Smooth muscle cell of the coronary artery (primary cell): ENCODE measurements around the gene DOCK4. TPM values are rescaled to one million over a fixed set of nuclear protein-coding genes. Genes with fewer than 3 reads are reported as not detected.

Source experiments
- total RNA-seq: library from RNA; depleted of rRNA; stranded (reverse); fragments of >200 nt; gene quantifications from 2 replicates; pipeline ENCODE4 v1.2.3, GENCODE V29; 2014; ENCODE audit warnings: low replicate concordance

The DOCK4 gene, protein sequence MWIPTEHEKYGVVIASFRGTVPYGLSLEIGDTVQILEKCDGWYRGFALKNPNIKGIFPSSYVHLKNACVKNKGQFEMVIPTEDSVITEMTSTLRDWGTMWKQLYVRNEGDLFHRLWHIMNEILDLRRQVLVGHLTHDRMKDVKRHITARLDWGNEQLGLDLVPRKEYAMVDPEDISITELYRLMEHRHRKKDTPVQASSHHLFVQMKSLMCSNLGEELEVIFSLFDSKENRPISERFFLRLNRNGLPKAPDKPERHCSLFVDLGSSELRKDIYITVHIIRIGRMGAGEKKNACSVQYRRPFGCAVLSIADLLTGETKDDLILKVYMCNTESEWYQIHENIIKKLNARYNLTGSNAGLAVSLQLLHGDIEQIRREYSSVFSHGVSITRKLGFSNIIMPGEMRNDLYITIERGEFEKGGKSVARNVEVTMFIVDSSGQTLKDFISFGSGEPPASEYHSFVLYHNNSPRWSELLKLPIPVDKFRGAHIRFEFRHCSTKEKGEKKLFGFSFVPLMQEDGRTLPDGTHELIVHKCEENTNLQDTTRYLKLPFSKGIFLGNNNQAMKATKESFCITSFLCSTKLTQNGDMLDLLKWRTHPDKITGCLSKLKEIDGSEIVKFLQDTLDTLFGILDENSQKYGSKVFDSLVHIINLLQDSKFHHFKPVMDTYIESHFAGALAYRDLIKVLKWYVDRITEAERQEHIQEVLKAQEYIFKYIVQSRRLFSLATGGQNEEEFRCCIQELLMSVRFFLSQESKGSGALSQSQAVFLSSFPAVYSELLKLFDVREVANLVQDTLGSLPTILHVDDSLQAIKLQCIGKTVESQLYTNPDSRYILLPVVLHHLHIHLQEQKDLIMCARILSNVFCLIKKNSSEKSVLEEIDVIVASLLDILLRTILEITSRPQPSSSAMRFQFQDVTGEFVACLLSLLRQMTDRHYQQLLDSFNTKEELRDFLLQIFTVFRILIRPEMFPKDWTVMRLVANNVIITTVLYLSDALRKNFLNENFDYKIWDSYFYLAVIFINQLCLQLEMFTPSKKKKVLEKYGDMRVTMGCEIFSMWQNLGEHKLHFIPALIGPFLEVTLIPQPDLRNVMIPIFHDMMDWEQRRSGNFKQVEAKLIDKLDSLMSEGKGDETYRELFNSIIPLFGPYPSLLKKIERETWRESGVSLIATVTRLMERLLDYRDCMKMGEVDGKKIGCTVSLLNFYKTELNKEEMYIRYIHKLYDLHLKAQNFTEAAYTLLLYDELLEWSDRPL (N-terminal part only)
- total RNA-seq, result 8.4 and 15.0 TPM in 2 replicates

GRCh38 chr7:112206238-112206990, at the start of gene DOCK4, which contains the start of gene ZNF277:
Gene DOCK4, minus strand, starts transcription at chr7:112206399. Its CDS starts 261 bp downstream, at chr7:112206138.
Gene ZNF277, plus strand, starts transcription at chr7:112206695. Its CDS starts 22 bp downstream, at chr7:112206717.

Other genes starting within 250 kb of the DOCK4 start
- gene ZNF277, start 296 bp upstream of the DOCK4 start, total RNA-seq, result 40.8 and 50.8 TPM in 2 replicates
- 42.9 and 47.4 TPM in 2 replicates for gene IFRD1, start 244.1 kb upstream of the DOCK4 start, total RNA-seq